Astrocyte (in vitro differentiated cells and primary cell): ENCODE data around the gene CD58. TPM values are rescaled to one million over a fixed set of nuclear protein-coding genes. Genes with fewer than 3 reads are reported as not detected.

Source experiments
- DNase-seq: peaks from one replicate; pipeline ENCODE4 v3.0.0-alpha.2; 2010; ENCODE audit warnings: low read depth
- FAIRE-seq: peaks from 2 replicates; lab custom pipeline; 2011; peaks lifted over from hg19 to GRCh38; lab: Jason Lieb, UNC
- H2AFZ ChIP-seq: 2 replicates; pipeline ENCODE4 v1.6.0; 2012; ENCODE audit warnings: low read depth, low read length, inconsistent platforms
- H3K27ac ChIP-seq: 2 replicates; pipeline ENCODE4 v1.5.1; 2011; ENCODE audit warnings: low read depth, low read length, inconsistent platforms
- H3K27me3 ChIP-seq: 2 replicates; pipeline ENCODE4 v1.6.0; 2011; ENCODE audit warnings: low read length, inconsistent platforms; ENCODE audit not compliant: insufficient read depth
- H3K36me3 ChIP-seq: 2 replicates; pipeline ENCODE4 v1.5.1; 2011; ENCODE audit warnings: low read length, inconsistent platforms; ENCODE audit not compliant: insufficient read depth
- H3K4me1 ChIP-seq: 2 replicates; pipeline ENCODE4 v1.5.1; 2011; ENCODE audit warnings: low read length, inconsistent platforms; ENCODE audit not compliant: insufficient read depth
- H3K4me2 ChIP-seq: 2 replicates; pipeline ENCODE4 v1.6.0; 2012; ENCODE audit warnings: low read length, inconsistent platforms
- H3K4me3 ChIP-seq: 2 replicates; pipeline ENCODE4 v1.5.1; 2011; ENCODE audit warnings: low read depth, mild to moderate bottlenecking, low read length, inconsistent platforms; ENCODE audit not compliant: insufficient read depth
- H3K79me2 ChIP-seq: 2 replicates; pipeline ENCODE4 v1.6.0; 2012; ENCODE audit warnings: mild to moderate bottlenecking, low read length, inconsistent platforms; ENCODE audit not compliant: insufficient read depth
- H3K9ac ChIP-seq: 2 replicates; pipeline ENCODE4 v1.6.0; 2012; ENCODE audit warnings: mild to moderate bottlenecking, low read length, inconsistent platforms
- H3K9me3 ChIP-seq: 2 replicates; pipeline ENCODE4 v1.5.1; 2012; ENCODE audit warnings: low read depth, mild to moderate bottlenecking, low read length, inconsistent platforms; ENCODE audit not compliant: insufficient read depth
- H4K20me1 ChIP-seq: 2 replicates; pipeline ENCODE4 v1.6.0; 2012; ENCODE audit warnings: low read length, inconsistent platforms; ENCODE audit not compliant: insufficient read depth
- H3K27ac Mint-ChIP-seq: one replicate; pipeline ENCODE4 v1.8.0; 2021; ENCODE audit warnings: mild to moderate bottlenecking, mixed read lengths; ENCODE audit not compliant: unreplicated experiment
- H3K27me3 Mint-ChIP-seq: one replicate; pipeline ENCODE4 v1.8.0; 2021; ENCODE audit warnings: low read depth, mixed read lengths; ENCODE audit not compliant: unreplicated experiment
- H3K36me3 Mint-ChIP-seq: one replicate; pipeline ENCODE4 v1.8.0; 2021; ENCODE audit warnings: low read depth, mixed read lengths; ENCODE audit not compliant: unreplicated experiment
- H3K4me1 Mint-ChIP-seq: one replicate; pipeline ENCODE4 v1.8.0; 2021; ENCODE audit warnings: low read depth, mixed read lengths; ENCODE audit not compliant: unreplicated experiment
- H3K4me3 Mint-ChIP-seq: one replicate; pipeline ENCODE4 v1.8.0; 2021; ENCODE audit warnings: mild to moderate bottlenecking, moderate library complexity, mixed read lengths; ENCODE audit not compliant: unreplicated experiment
- H3K9me3 Mint-ChIP-seq: one replicate; pipeline ENCODE4 v1.8.0; 2021; ENCODE audit warnings: mild to moderate bottlenecking, mixed read lengths; ENCODE audit not compliant: unreplicated experiment
- CTCF ChIP-seq: IDR thresholded peaks from 2 replicates; pipeline ENCODE4 v1.5.1; 2011; ENCODE audit warnings: low read depth, mild to moderate bottlenecking, inconsistent platforms, low read length, moderate library complexity; ENCODE audit not compliant: insufficient read depth
- EZH2 ChIP-seq: IDR thresholded peaks from 2 replicates; pipeline ENCODE4 v1.6.1; 2012; ENCODE audit warnings: mild to moderate bottlenecking, low read length, inconsistent platforms; ENCODE audit not compliant: insufficient read depth
- total RNA-seq: library from RNA; stranded (reverse); gene quantifications from 2 replicates; pipeline ENCODE4 v1.2.1, GENCODE V29; 2021

Gene CD58
- total RNA-seq, 1 donor from 2014 or later, result 13.0 TPM

DNA sequence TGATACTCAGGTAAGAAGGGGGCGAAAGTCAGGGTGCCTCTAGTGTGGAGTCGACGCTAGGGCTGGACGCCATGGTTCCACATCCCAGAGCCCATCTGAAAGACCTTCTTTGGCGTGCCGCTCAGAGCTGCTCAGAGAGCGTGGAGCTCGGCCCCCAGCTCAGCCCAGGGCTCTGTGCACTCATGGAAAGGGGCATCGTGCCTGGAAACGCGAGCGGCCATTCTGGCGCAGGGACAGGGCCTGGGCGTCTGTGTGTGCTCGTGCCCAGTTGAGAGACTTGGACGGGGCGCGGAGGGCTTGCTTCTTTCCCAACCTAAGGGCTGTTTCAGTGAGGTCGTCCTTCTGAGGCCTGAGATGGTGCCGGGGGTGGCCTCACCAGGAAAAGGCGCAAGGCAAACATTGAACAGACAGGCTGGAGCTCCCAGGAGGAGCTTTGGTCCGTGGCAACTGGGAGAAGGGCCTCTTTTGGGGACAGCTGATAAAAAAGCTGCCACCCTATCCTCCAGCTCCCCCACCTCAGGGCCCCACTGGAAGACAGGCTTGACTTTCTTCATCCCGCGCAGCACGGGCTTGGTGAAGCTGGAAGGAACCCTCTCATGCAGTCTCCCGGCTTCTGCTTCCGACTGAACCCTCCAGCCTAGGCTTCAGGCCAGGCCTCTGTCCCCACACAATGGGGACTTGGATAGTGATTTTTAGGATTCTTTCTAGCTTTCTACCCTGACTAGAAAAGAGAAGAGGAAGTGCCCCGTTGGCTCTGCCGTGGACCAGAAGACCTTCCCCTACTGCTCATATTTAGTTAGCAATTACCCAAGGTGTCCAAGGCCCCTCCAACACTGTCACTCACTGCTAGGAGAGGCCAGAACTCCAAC lies 77.1 kb downstream of the CD58 start:
- DNase-seq, result no peak
- H3K27ac ChIP-seq, result no peak overlapping the region
- no peak overlapping the region for H3K27ac Mint-ChIP-seq

DNA sequence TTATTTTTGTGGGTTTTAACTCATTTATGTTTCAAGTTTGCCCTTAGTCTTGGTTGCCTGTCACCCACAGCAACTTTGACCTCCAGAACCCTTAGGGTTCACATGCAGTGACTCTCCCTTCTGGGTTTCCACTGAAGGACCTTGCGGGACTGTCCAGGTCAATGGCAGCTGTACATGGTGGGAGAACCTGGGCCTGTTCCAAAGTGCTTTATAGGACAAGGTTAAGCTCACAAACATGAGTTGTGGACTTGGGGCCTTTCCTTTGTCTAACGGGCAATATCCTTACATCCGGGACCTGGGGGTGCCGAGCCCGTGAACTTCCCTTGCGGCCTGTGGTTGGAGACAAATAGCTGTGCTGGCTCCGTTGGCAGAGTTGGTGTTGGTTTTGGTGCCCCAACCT lies 77.8 kb downstream of the CD58 start:
- Histone ChIP-seq H3K9ac (no peak overlapping the region), H3K9me3 (no peaks in the 10 kb centered on the region), H3K4me2 (no peak overlapping the region), H3K36me3 (no peaks in the 10 kb centered on the region), H3K27me3 (peaks cover 3% of the 10 kb centered on the region), H2AFZ (no peak overlapping the region), H4K20me1 (no peaks in the 10 kb centered on the region), H3K79me2 (no peaks in the 10 kb centered on the region), H3K4me1 (peaks cover 38% of the 10 kb centered on the region), H3K27ac (no peak overlapping the region), H3K4me3 (no peak overlapping the region)
- DNase-seq, result no peak
- H3K4me3 Mint-ChIP-seq, result no peak overlapping the region
- H3K9me3 Mint-ChIP-seq, result peaks cover 6% of the 10 kb centered on the region
- no peak for FAIRE-seq
- H3K36me3 Mint-ChIP-seq, result no peaks in the 10 kb centered on the region
- no peak overlapping the region for H3K27ac Mint-ChIP-seq
- peaks cover 62% of the 10 kb centered on the region for H3K4me1 Mint-ChIP-seq
- TF ChIP-seq EZH2 (no peak), CTCF (no peak)
- H3K27me3 Mint-ChIP-seq, result peaks cover 1% of the 10 kb centered on the region

More for the DNA sequence above, 77.1 kb downstream of the CD58 start:
- H3K36me3 ChIP-seq, result no peaks in the 10 kb centered on the region
- Mint-ChIP-seq H3K4me1 (peaks cover 63% of the 10 kb centered on the region), H3K36me3 (no peaks in the 10 kb centered on the region), H3K27me3 (peaks cover 1% of the 10 kb centered on the region), H3K4me3 (no peak overlapping the region), H3K9me3 (peaks cover 4% of the 10 kb centered on the region)
- peak overlapping the region; percentile 35 for H3K4me2 ChIP-seq
- H3K79me2 ChIP-seq, result no peaks in the 10 kb centered on the region
- H3K27me3 ChIP-seq, result peaks cover 3% of the 10 kb centered on the region
- no peaks in the 10 kb centered on the region for H4K20me1 ChIP-seq
- H3K9ac ChIP-seq, result no peak overlapping the region
- H3K4me3 ChIP-seq, result no peak overlapping the region
- H2AFZ ChIP-seq, result no peak overlapping the region
- H3K9me3 ChIP-seq, result no peaks in the 10 kb centered on the region
- peaks cover 41% of the 10 kb centered on the region for H3K4me1 ChIP-seq
- FAIRE-seq, result no peak
- TF ChIP-seq EZH2, result no peak
- no peak for TF ChIP-seq CTCF

DNA sequence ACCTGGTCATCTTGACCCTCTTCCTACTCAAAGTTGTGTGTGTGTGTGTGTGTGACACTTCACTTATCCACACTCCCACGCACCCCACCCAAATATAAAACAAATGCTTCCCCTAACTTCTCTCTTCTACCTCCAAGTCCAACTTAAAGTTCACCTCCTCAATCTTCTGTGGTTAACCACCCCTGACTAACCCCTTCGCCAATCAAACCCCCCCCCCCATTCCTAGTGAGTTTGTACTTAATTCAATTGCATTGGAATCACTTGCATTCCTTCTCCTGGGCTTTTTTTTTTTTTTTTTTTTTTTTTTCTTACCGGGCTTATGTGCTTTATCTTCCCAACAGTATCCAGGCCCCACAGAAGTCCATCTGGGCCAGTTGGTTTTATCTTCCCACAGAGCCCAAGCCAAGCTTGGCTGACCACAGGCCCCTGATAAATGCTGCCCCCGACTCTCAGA lies 78.4 kb downstream of the CD58 start:
- Histone ChIP-seq H3K79me2 (no peaks in the 10 kb centered on the region), H3K36me3 (no peaks in the 10 kb centered on the region), H3K4me2 (peak overlapping the region; percentile 59), H3K27ac (no peak overlapping the region), H4K20me1 (no peaks in the 10 kb centered on the region), H3K27me3 (peaks cover 3% of the 10 kb centered on the region), H2AFZ (no peak overlapping the region), H3K4me1 (peaks cover 32% of the 10 kb centered on the region), H3K9ac (no peak overlapping the region), H3K4me3 (no peak overlapping the region), H3K9me3 (no peaks in the 10 kb centered on the region)
- H3K36me3 Mint-ChIP-seq, result no peaks in the 10 kb centered on the region
- H3K4me1 Mint-ChIP-seq, result peaks cover 60% of the 10 kb centered on the region
- no peak overlapping the region for H3K4me3 Mint-ChIP-seq
- H3K27me3 Mint-ChIP-seq, result peaks cover 1% of the 10 kb centered on the region
- TF ChIP-seq EZH2, result no peak
- TF ChIP-seq CTCF, result no peak
- H3K27ac Mint-ChIP-seq, result no peak overlapping the region
- FAIRE-seq, result no peak
- DNase-seq, result peak; percentile 94
- H3K9me3 Mint-ChIP-seq, result peaks cover 6% of the 10 kb centered on the region
